ENCODE results near the gene TSSC4. TPM values are rescaled to one million over a fixed set of nuclear protein-coding genes. Genes with fewer than 3 reads are reported as not detected.

Gene TSSC4
- total RNA-seq, 1 experiment from 2014 or later, result 25.3 TPM

DNA sequence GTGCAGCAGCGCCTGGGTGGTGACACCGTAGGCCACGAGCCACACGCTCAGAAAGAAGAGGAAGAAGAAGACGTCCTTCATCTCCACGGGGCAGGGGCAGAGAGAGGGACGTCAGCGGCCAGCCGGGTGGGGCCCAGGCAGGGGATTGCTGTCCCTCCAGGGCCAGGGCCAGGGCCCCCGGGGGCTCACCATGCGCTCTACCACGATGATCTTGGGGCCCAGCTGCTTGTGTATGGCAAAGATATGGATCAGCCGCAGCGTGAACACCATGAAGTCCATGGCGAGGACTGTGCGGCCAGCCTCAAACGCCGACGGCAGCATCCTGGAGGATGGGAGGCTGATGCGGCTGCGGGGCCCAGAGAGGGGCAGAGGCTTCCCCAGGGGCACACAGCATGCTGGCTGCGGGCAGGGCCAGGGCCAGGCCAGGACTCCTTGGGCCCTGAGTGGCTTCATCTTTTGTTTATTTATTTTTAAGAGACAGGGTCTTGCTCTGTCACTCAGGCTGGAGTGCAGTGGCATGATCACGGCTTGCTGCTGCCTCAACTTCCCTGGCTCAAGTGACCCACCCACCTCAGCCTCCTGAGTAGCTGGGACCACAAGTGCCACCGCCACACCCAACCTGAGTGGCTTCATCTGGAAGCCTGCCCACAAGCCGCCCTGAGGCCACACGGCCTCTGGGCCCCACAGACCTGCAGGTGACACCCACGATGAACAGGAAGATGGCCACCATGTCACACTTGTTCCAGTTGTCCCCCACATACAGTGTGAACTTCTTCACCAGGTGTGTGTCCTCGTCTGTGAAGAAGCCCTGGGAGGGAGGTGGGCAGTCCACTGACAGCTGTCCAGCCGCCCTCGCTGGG, 11.1 kb downstream of the TSSC4 start:
- H3K9me3 ChIP-seq (ENCODE audit: low read length), result no peaks in the 10 kb centered on the region
- no peaks in the 10 kb centered on the region for H3K36me3 ChIP-seq (ENCODE audit: insufficient read depth, low read length)
- H3K27ac ChIP-seq (ENCODE audit: low read length), result no peak overlapping the region
- no peak overlapping the region for H3K4me3 ChIP-seq (ENCODE audit: low read length)
- H3K79me2 ChIP-seq (ENCODE audit: low read length), result no peaks in the 10 kb centered on the region
- H3K4me1 ChIP-seq (ENCODE audit: low read length), result no peaks in the 10 kb centered on the region
- DNase-seq, result peak; percentile 34
- H2AFZ ChIP-seq (ENCODE audit: low read length), result no peak overlapping the region
- H3K9me2 ChIP-seq (replicated peaks; ENCODE audit: insufficient read depth, low read length), result no peaks in the 10 kb centered on the region
- H4K20me1 ChIP-seq (ENCODE audit: insufficient read depth, low read depth, low read length), result 0 out of 2 replicates have a peak, but pooled peaks cover 5% of the 10 kb centered on the region
- H3K4me2 ChIP-seq (ENCODE audit: low read depth, low read length, poor library complexity, severe bottlenecking), result no peak overlapping the region
- no peak overlapping the region for H3K9ac ChIP-seq (ENCODE audit: low read length)
- no peaks in the 10 kb centered on the region for H3K27me3 ChIP-seq (ENCODE audit: low read length)

DNA sequence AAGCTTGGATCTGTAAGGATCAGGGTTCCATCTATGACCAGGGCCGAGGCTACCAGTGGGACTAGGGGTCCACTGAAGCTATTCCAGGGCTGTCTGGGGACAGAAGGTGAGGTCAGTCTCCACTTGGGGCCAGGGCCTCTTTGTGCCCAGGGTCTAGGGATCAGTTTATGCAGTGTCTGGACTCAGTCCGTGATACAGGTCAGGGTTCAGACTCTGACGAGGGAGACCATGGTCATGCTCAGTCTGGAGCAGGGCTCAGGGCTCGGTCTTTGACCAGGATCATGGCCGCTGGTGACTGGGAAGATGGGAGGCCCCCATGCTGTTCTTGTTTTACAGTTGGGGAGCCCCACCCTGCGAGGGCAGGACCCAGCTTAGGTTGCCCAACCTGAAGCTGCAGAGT, 11.8 kb downstream of the TSSC4 start:
- Histone ChIP-seq H3K4me3 (ENCODE audit: low read length) (no peak overlapping the region), H2AFZ (ENCODE audit: low read length) (no peak overlapping the region)

DNA sequence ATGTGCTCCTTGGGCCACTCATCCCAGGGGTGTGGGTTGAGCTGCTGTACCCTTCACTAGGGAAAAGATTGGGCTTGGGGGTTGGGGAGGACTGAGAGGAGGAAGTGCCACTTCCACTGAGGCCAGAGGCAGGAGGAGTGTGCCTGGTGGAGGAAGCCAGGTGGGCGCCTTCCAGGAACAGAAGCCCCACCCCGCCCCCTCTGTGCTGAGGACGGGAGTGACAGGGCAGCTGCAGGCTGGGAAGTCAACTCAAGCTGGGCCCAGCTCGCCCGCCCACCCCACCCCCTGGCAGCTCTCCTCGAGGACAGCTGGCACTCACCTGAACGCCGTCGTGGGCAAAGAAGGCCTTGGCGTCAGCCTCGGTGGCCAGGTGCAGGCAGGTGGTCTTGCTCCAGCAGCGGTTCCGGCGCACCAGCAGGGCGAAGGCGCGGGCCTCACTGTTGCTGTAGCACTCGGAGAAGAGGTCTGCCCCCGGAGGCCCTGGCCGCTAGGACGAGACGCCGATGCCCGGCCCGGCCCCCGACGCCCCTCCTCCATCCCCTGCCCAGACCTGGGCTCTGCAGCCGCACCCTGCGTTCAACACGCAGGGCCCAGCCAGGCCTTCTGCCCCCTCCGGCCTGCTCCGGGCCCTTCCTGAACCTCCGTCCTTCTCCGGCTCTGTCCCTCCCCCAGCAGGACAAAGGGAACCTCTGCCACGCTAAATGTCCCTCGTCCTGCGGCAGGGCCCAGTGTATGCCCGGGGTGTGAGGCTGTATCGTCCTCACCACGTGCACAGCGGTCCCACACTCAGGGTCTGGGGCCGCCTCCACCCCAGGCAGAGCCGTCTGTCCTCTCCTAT, 13.4 kb downstream of the TSSC4 start:
- no peaks in the 10 kb centered on the region for H3K27me3 ChIP-seq (ENCODE audit: low read length)
- no peaks in the 10 kb centered on the region for H3K4me1 ChIP-seq (ENCODE audit: low read length)

More for the DNA sequence above, 11.8 kb downstream of the TSSC4 start:
- Histone ChIP-seq H3K9me2 (replicated peaks; ENCODE audit: insufficient read depth, low read length) (no peaks in the 10 kb centered on the region), H3K9me3 (ENCODE audit: low read length) (no peaks in the 10 kb centered on the region), H3K4me2 (ENCODE audit: low read depth, low read length, poor library complexity, severe bottlenecking) (no peak overlapping the region), H3K36me3 (ENCODE audit: insufficient read depth, low read length) (no peaks in the 10 kb centered on the region), H3K4me1 (ENCODE audit: low read length) (no peaks in the 10 kb centered on the region), H3K27me3 (ENCODE audit: low read length) (no peaks in the 10 kb centered on the region), H3K9ac (ENCODE audit: low read length) (no peak overlapping the region), H4K20me1 (ENCODE audit: insufficient read depth, low read depth, low read length) (0 out of 2 replicates have a peak, but pooled peaks cover 5% of the 10 kb centered on the region), H3K79me2 (ENCODE audit: low read length) (no peaks in the 10 kb centered on the region), H3K27ac (ENCODE audit: low read length) (no peak overlapping the region)
- no peak for DNase-seq

DNA sequence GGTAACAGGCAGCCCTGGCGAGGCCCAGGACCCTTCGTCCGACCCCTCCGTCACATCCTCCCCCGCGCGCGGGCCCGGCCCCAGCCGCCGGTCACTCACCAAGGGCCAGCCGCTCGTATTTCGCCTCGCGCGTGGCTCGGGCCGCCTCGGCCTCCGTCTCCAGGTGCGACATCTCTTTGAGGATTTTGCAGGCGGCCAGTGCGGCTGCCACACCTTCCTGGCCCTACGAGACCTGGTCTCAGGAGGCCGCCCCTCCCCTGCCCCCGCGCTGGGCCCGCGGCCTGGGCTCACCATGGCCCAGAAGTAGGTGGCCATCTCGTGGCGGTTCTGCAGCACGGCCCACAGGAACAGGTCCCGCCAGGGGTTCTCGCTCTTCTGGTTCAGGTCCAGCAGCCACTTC, 14.1 kb downstream of the TSSC4 start:
- H4K20me1 ChIP-seq (ENCODE audit: insufficient read depth, low read depth, low read length), result no peaks in the 10 kb centered on the region

More for the DNA sequence above, 13.4 kb downstream of the TSSC4 start:
- no peak overlapping the region for H3K27ac ChIP-seq (ENCODE audit: low read length)
- 0 out of 2 replicates have a peak, but pooled peaks cover 5% of the 10 kb centered on the region for H4K20me1 ChIP-seq (ENCODE audit: insufficient read depth, low read depth, low read length)
- H3K4me3 ChIP-seq (ENCODE audit: low read length), result no peak overlapping the region
- no peak for DNase-seq
- no peak overlapping the region for H2AFZ ChIP-seq (ENCODE audit: low read length)
- no peaks in the 10 kb centered on the region for H3K36me3 ChIP-seq (ENCODE audit: insufficient read depth, low read length)
- no peak overlapping the region for H3K9ac ChIP-seq (ENCODE audit: low read length)
- no peak overlapping the region for H3K4me2 ChIP-seq (ENCODE audit: low read depth, low read length, poor library complexity, severe bottlenecking)
- no peaks in the 10 kb centered on the region for H3K79me2 ChIP-seq (ENCODE audit: low read length)
- no peaks in the 10 kb centered on the region for H3K9me3 ChIP-seq (ENCODE audit: low read length)
- no peaks in the 10 kb centered on the region for H3K9me2 ChIP-seq (replicated peaks; ENCODE audit: insufficient read depth, low read length)

DNA sequence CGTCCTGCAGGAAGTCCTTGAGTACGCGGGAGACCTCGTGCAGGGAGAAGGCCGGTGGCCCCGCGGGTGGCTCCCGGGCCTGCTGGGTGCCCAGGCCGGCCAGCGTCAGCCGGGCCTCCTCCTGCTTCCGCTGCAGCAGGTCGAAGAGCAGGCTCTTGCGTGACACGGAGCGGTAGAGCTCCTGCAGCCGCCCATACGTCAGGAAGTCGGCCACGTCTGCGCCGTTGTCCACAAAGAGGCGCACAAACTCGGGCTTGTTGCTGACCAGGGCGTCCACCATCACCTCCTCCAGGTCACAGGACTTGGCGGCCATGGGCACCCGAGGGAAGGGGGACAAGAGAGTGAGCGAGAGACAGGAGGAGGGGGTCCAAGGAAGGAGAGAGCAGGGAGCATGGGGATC, 14.6 kb downstream of the TSSC4 start:
- no peaks in the 10 kb centered on the region for H3K9me3 ChIP-seq (ENCODE audit: low read length)
- no peaks in the 10 kb centered on the region for H3K79me2 ChIP-seq (ENCODE audit: low read length)
- no peak overlapping the region for H3K4me3 ChIP-seq (ENCODE audit: low read length)
- H3K27ac ChIP-seq (ENCODE audit: low read length), result no peak overlapping the region
- no peak overlapping the region for H3K9ac ChIP-seq (ENCODE audit: low read length)
- no peaks in the 10 kb centered on the region for H3K9me2 ChIP-seq (replicated peaks; ENCODE audit: insufficient read depth, low read length)
- no peak overlapping the region for H2AFZ ChIP-seq (ENCODE audit: low read length)
- H3K4me2 ChIP-seq (ENCODE audit: low read depth, low read length, poor library complexity, severe bottlenecking), result no peak overlapping the region
- no peaks in the 10 kb centered on the region for H4K20me1 ChIP-seq (ENCODE audit: insufficient read depth, low read depth, low read length)
- H3K27me3 ChIP-seq (ENCODE audit: low read length), result no peaks in the 10 kb centered on the region
- H3K4me1 ChIP-seq (ENCODE audit: low read length), result no peaks in the 10 kb centered on the region
- no peak for DNase-seq
- no peaks in the 10 kb centered on the region for H3K36me3 ChIP-seq (ENCODE audit: insufficient read depth, low read length)

More for the DNA sequence above, 14.1 kb downstream of the TSSC4 start:
- Histone ChIP-seq H3K4me2 (ENCODE audit: low read depth, low read length, poor library complexity, severe bottlenecking) (no peak overlapping the region), H3K27me3 (ENCODE audit: low read length) (no peaks in the 10 kb centered on the region), H3K9me2 (replicated peaks; ENCODE audit: insufficient read depth, low read length) (no peaks in the 10 kb centered on the region), H3K9ac (ENCODE audit: low read length) (no peak overlapping the region), H3K36me3 (ENCODE audit: insufficient read depth, low read length) (no peaks in the 10 kb centered on the region), H2AFZ (ENCODE audit: low read length) (no peak overlapping the region), H3K9me3 (ENCODE audit: low read length) (no peaks in the 10 kb centered on the region), H3K27ac (ENCODE audit: low read length) (no peak overlapping the region), H3K79me2 (ENCODE audit: low read length) (no peaks in the 10 kb centered on the region), H3K4me3 (ENCODE audit: low read length) (no peak overlapping the region), H3K4me1 (ENCODE audit: low read length) (no peaks in the 10 kb centered on the region)
- DNase-seq, result no peak

DNA sequence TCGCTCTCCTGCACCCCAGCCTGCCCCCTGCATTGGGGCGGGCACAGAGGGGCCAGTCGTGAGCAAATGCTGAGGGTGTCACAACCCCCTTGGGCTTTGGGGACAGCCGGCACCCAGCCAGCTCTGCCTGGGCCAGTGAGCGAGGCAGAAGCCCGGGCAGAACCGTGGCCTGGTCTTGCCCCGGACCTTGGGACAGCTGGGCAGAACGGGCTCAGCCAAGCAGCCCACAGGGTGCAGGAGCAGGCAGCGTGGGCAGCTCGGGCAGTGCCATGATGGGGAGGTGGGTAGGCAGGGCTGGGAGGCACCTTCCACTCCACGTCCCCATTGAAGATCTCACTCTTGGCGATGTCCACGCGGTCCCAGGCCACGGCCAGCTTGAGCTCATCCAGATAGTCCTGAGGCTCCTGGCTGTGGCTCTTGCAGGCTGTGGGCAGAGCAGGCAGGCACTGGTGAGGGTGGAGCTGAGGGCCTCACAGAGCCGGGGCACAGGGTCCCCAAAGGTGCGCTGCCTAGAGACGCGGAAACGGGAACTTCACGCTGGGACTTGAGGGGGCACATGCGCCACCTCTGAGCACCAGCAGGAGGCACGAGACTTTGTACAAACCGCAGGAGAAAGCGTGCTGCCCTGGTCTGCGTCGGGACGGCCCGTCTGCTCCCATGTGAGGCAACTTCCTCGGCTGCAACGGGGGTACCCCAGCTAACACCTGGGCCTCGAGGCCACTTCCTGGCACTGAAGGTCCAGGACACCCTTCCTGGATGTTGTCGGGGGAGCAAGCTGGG, 15.2 kb downstream of the TSSC4 start:
- peaks cover 4% of the 10 kb centered on the region; the same call in 1 of the 2 replicates for H3K4me1 ChIP-seq (ENCODE audit: low read length)
- H4K20me1 ChIP-seq (ENCODE audit: insufficient read depth, low read depth, low read length), result 0 out of 2 replicates have a peak, but pooled peaks cover under 1% of the 10 kb centered on the region
- H3K27ac ChIP-seq (ENCODE audit: low read length), result no peak overlapping the region
- no peak overlapping the region for H3K9ac ChIP-seq (ENCODE audit: low read length)
- H3K27me3 ChIP-seq (ENCODE audit: low read length), result no peaks in the 10 kb centered on the region
- H3K36me3 ChIP-seq (ENCODE audit: insufficient read depth, low read length), result no peaks in the 10 kb centered on the region
- no peak overlapping the region for H3K4me2 ChIP-seq (ENCODE audit: low read depth, low read length, poor library complexity, severe bottlenecking)
- H3K9me2 ChIP-seq (replicated peaks; ENCODE audit: insufficient read depth, low read length), result no peaks in the 10 kb centered on the region
- peak; percentile 77 for DNase-seq
- no peak overlapping the region for H3K4me3 ChIP-seq (ENCODE audit: low read length)
- no peaks in the 10 kb centered on the region for H3K79me2 ChIP-seq (ENCODE audit: low read length)
- no peaks in the 10 kb centered on the region for H3K9me3 ChIP-seq (ENCODE audit: low read length)
- H2AFZ ChIP-seq (ENCODE audit: low read length), result no peak overlapping the region

DNA sequence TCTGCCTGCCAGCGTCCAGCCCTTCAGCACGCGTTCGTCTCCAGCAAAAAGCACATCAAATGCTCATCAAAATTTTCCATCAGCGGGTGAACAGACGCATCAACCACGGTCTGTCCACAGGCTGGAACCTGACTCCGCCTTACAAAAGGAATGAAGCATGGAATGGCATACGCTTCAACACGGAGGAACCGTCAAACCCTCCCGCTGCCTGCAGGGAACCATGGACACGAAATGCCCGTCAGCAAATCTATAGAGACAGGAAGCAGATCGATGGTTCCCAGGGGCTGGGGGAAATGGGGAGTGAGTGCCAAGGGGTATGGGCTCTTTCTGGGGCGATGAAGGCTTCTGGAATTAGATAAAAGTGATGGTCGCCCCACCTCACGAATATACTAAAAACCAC, 16.2 kb downstream of the TSSC4 start:
- Histone ChIP-seq H3K9ac (ENCODE audit: low read length) (no peak overlapping the region), H3K9me3 (ENCODE audit: low read length) (no peaks in the 10 kb centered on the region), H3K79me2 (ENCODE audit: low read length) (no peaks in the 10 kb centered on the region), H4K20me1 (ENCODE audit: insufficient read depth, low read depth, low read length) (0 out of 2 replicates have a peak, but pooled peaks cover 4% of the 10 kb centered on the region), H2AFZ (ENCODE audit: low read length) (no peak overlapping the region), H3K4me1 (ENCODE audit: low read length) (peaks cover 4% of the 10 kb centered on the region; the same call in 1 of the 2 replicates), H3K36me3 (ENCODE audit: insufficient read depth, low read length) (no peaks in the 10 kb centered on the region), H3K4me3 (ENCODE audit: low read length) (no peak overlapping the region), H3K27ac (ENCODE audit: low read length) (no peak overlapping the region), H3K27me3 (ENCODE audit: low read length) (no peaks in the 10 kb centered on the region), H3K9me2 (replicated peaks; ENCODE audit: insufficient read depth, low read length) (no peaks in the 10 kb centered on the region), H3K4me2 (ENCODE audit: low read depth, low read length, poor library complexity, severe bottlenecking) (no peak overlapping the region)
- DNase-seq, result no peak
